Activated CD4-positive, alpha-beta T cell treated with anti-CD3 and anti-CD28 coated beads, Interleukin-2, Interleukin-4, amounts not matched to agents 100 ng/mL and 50 ng/mL, durations not matched to agents 16 hours and 8 hours (primary cell): ENCODE measurements around the gene TOR1AIP2.

Experiments used
- DNase-seq: peaks from one replicate; pipeline ENCODE4 v3.0.0-alpha.2; 2020; ENCODE audit warnings: low spot score

TOR1AIP2 gene

GRCh38 chr1:179877586-179878265 is at the start of gene TOR1AIP2:
TOR1AIP2 (minus strand) TSS chr1:179877803; CDS start chr1:179852665, 25,138 bp downstream.
- peak; percentile 91 for DNase-seq

GRCh38 chr1:179926850-179927205 is 49.2 kb upstream of the TOR1AIP2 start:
- no peak for DNase-seq

GRCh38 chr1:179925922-179926849 is 48.6 kb upstream of the TOR1AIP2 start:
- no peak for DNase-seq

GRCh38 chr1:179925302-179925701 is 47.7 kb upstream of the TOR1AIP2 start:
- no peak for DNase-seq

- no peak for DNase-seq
These were observed 46.7 kb upstream of the TOR1AIP2 start for GRCh38 chr1:179924268-179924667.

- no peak for DNase-seq
These were observed 45.4 kb upstream of the TOR1AIP2 start for GRCh38 chr1:179923029-179923428.

- no peak for DNase-seq
These were observed 44.6 kb upstream of the TOR1AIP2 start for GRCh38 chr1:179921981-179922872.

GRCh38 chr1:179921472-179921871 is 43.9 kb upstream of the TOR1AIP2 start:
- DNase-seq: no peak

- peak; percentile 36 for DNase-seq
These were observed 40.2 kb upstream of the TOR1AIP2 start for GRCh38 chr1:179917601-179918429.

GRCh38 chr1:179911812-179912211 is 34.2 kb upstream of the TOR1AIP2 start:
- no peak for DNase-seq

- no peak for DNase-seq
These were observed 33.3 kb upstream of the TOR1AIP2 start for GRCh38 chr1:179910934-179911333.

- no peak for DNase-seq
These were observed 12.0 kb upstream of the TOR1AIP2 start for GRCh38 chr1:179889589-179889988.

- DNase-seq: no peak
These were observed 10.5 kb upstream of the TOR1AIP2 start for GRCh38 chr1:179888071-179888470.

GRCh38 chr1:179883745-179884138 is 6.1 kb upstream of the TOR1AIP2 start:
- peak; percentile 79 for DNase-seq

- no peak for DNase-seq
These were observed 5.6 kb upstream of the TOR1AIP2 start for GRCh38 chr1:179883040-179883744.

GRCh38 chr1:179882253-179883039 is 4.8 kb upstream of the TOR1AIP2 start, which contains the start of gene TOR1AIP1:
TOR1AIP1 (plus strand) TSS chr1:179882285; CDS start chr1:179882503, 218 bp downstream.
- DNase-seq: peak; percentile 98

- no peak for DNase-seq
These were observed 4.1 kb upstream of the TOR1AIP2 start for GRCh38 chr1:179881642-179882252.

GRCh38 chr1:179879797-179880196 is 2.2 kb upstream of the TOR1AIP2 start:
- peak; percentile 18 for DNase-seq

GRCh38 chr1:179876300-179876715 is 1.3 kb downstream of the TOR1AIP2 start:
- DNase-seq: peak; percentile 40
